ENCODE measurements around the gene NTMT2.
A peak's percentile ranks its signal among the peaks of the same experiment; 100 is the strongest.
"Not testable (repeated sequence)": the region's sequence is repeated elsewhere in the genome, so short reads cannot be mapped to it uniquely, and the experiment has no call there.

Gene NTMT2

DNA sequence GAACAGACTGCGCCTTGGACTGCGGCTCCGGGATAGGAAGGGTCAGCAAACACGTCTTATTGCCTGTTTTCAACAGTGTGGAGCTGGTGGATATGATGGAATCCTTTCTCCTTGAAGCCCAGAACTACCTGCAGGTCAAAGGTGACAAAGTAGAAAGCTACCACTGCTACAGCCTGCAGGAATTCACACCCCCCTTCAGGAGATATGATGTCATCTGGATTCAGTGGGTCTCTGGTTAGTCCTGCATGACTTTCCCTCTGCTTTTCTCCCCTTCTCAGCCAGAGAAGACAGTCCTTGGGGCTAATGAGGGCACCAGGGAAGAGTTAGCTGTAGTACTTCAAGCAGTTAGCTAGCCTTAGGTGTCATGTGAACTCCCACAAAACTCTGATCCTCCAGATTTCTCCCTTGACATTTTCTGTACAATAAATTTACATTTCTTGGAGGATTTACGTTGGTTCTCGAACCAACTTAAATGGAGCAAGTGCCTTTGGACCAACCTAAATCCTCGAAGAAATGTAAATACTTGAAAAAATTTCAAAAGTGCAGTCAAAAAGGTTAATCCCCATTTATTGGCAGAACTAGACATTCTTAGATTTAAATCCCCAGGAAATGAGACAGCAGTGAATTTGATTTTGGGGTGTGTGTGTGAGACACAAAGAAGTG, 20.9 kb downstream of the NTMT2 start:
- Histone ChIP-seq H3K27me3 (replicated peaks; ENCODE audit: insufficient read depth, low read length) (no peaks in the 10 kb centered on the region), H2AFZ (ENCODE audit: low read length) (no peak overlapping the region), H3K9me2 (replicated peaks; ENCODE audit: insufficient read depth, low read length) (no peaks in the 10 kb centered on the region), H3K9me3 (replicated peaks; ENCODE audit: insufficient read depth, low read length) (no peaks in the 10 kb centered on the region), H4K20me1 (ENCODE audit: insufficient read depth, low read length) (no peaks in the 10 kb centered on the region), H3K36me3 (replicated peaks; ENCODE audit: insufficient read depth, low read length) (no peaks in the 10 kb centered on the region), H3K9ac (ENCODE audit: low read length) (no peak overlapping the region), H3F3A (ENCODE audit: insufficient read depth, low read length) (no peaks in the 10 kb centered on the region), H3K79me2 (ENCODE audit: low read length) (no peaks in the 10 kb centered on the region), H3K4me3 (ENCODE audit: low read length) (no peak overlapping the region), H3K4me2 (ENCODE audit: low read depth, low read length) (no peak overlapping the region), H3K27ac (ENCODE audit: low read length) (no peak overlapping the region), H3K4me1 (ENCODE audit: low read length) (no peaks in the 10 kb centered on the region)
- no peak for DNase-seq
- TF ChIP-seq EZH2 (optimal IDR thresholded peaks at IDR 0.05; ENCODE audit: low read depth, low read length), result no peak
- TF ChIP-seq EZH2phosphoT487 (IDR thresholded peaks at IDR 0.05; ENCODE audit: low read length), result no peak
- no peak for TF ChIP-seq CTCF (IDR thresholded peaks at IDR 0.05; ENCODE audit: low read length)

DNA sequence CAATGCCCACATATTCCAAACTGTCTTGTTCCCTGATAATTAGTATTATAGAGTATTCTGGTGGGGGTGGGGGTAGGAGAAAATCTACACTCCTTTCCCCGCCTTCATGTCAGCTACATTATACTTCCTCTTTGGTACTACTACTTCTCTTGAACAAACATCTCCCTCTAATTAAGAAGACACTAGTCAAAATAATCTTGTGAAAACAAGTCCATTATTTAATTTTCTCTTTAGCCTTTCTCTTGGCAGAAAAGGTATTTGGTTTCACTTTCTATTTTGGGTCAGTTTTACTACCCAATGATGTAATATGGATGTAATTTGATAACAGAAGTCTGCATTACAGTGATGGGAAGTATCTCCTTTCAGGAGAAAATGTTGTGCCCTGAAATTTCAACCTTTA, 22.5 kb downstream of the NTMT2 start:
- no peak overlapping the region for H2AFZ ChIP-seq (ENCODE audit: low read length)
- DNase-seq, result peak; percentile 54
- no peak overlapping the region for H3K27ac ChIP-seq (ENCODE audit: low read length)
- H3K4me2 ChIP-seq (ENCODE audit: low read depth, low read length), result peak overlapping the region; percentile 8; the same call in 1 of the 2 replicates
- H3K79me2 ChIP-seq (ENCODE audit: low read length), result no peaks in the 10 kb centered on the region
- H3K9ac ChIP-seq (ENCODE audit: low read length), result no peak overlapping the region
- H3K27me3 ChIP-seq (replicated peaks; ENCODE audit: insufficient read depth, low read length), result no peaks in the 10 kb centered on the region
- H3K4me1 ChIP-seq (ENCODE audit: low read length), result no peaks in the 10 kb centered on the region
- no peak for TF ChIP-seq CTCF (IDR thresholded peaks at IDR 0.05; ENCODE audit: low read length)
- TF ChIP-seq EZH2phosphoT487 (IDR thresholded peaks at IDR 0.05; ENCODE audit: low read length), result no peak
- no peak for TF ChIP-seq EZH2 (optimal IDR thresholded peaks at IDR 0.05; ENCODE audit: low read depth, low read length)
- no peaks in the 10 kb centered on the region for H3F3A ChIP-seq (ENCODE audit: insufficient read depth, low read length)
- no peaks in the 10 kb centered on the region for H3K9me3 ChIP-seq (replicated peaks; ENCODE audit: insufficient read depth, low read length)
- no peak overlapping the region for H3K4me3 ChIP-seq (ENCODE audit: low read length)
- no peaks in the 10 kb centered on the region for H3K9me2 ChIP-seq (replicated peaks; ENCODE audit: insufficient read depth, low read length)
- no peaks in the 10 kb centered on the region for H3K36me3 ChIP-seq (replicated peaks; ENCODE audit: insufficient read depth, low read length)
- no peaks in the 10 kb centered on the region for H4K20me1 ChIP-seq (ENCODE audit: insufficient read depth, low read length)

GRCh38 chr1:170170513-170170912, 24.8 kb downstream of the NTMT2 start:
- not testable (repeated sequence) for H3K27ac ChIP-seq (ENCODE audit: low read length); H3K79me2 ChIP-seq (ENCODE audit: low read length); H3K27me3 ChIP-seq (replicated peaks; ENCODE audit: insufficient read depth, low read length); DNase-seq; H3K4me3 ChIP-seq (ENCODE audit: low read length); H3K9me3 ChIP-seq (replicated peaks; ENCODE audit: insufficient read depth, low read length); H2AFZ ChIP-seq (ENCODE audit: low read length); H3F3A ChIP-seq (ENCODE audit: insufficient read depth, low read length); H3K36me3 ChIP-seq (replicated peaks; ENCODE audit: insufficient read depth, low read length); H3K9ac ChIP-seq (ENCODE audit: low read length); H3K4me1 ChIP-seq (ENCODE audit: low read length); H3K9me2 ChIP-seq (replicated peaks; ENCODE audit: insufficient read depth, low read length); H4K20me1 ChIP-seq (ENCODE audit: insufficient read depth, low read length); H3K4me2 ChIP-seq (ENCODE audit: low read depth, low read length)

- H3K27ac ChIP-seq (ENCODE audit: low read length), result no peak overlapping the region
- H3K9me2 ChIP-seq (replicated peaks; ENCODE audit: insufficient read depth, low read length), result no peaks in the 10 kb centered on the region
- no peaks in the 10 kb centered on the region for H3K79me2 ChIP-seq (ENCODE audit: low read length)
- H3K4me2 ChIP-seq (ENCODE audit: low read depth, low read length), result no peak overlapping the region
- no peaks in the 10 kb centered on the region for H3K4me1 ChIP-seq (ENCODE audit: low read length)
- H3K4me3 ChIP-seq (ENCODE audit: low read length), result no peak overlapping the region
- no peaks in the 10 kb centered on the region for H3K27me3 ChIP-seq (replicated peaks; ENCODE audit: insufficient read depth, low read length)
- H3F3A ChIP-seq (ENCODE audit: insufficient read depth, low read length), result no peaks in the 10 kb centered on the region
- no peaks in the 10 kb centered on the region for H3K36me3 ChIP-seq (replicated peaks; ENCODE audit: insufficient read depth, low read length)
- no peak overlapping the region for H2AFZ ChIP-seq (ENCODE audit: low read length)
- no peak overlapping the region for H3K9ac ChIP-seq (ENCODE audit: low read length)
- no peaks in the 10 kb centered on the region for H4K20me1 ChIP-seq (ENCODE audit: insufficient read depth, low read length)
- DNase-seq, result no peak
- TF ChIP-seq CTCF (IDR thresholded peaks at IDR 0.05; ENCODE audit: low read length), result no peak
- no peaks in the 10 kb centered on the region for H3K9me3 ChIP-seq (replicated peaks; ENCODE audit: insufficient read depth, low read length)
These were observed 28.6 kb downstream of the NTMT2 start for GRCh38 chr1:170174395-170174794.
